ENCODE results near the gene ZBTB7C.
"Not testable (repeated sequence)": the region's sequence is repeated elsewhere in the genome, so short reads cannot be mapped to it uniquely, and the experiment has no call there.

ZBTB7C gene

GRCh38 chr18:48303883-48304282 is 105.3 kb downstream of the ZBTB7C start:
- DNase-seq (ENCODE audit: low read depth in 1 of 2, low spot score in 1 of 2) = no peak

- DNase-seq (ENCODE audit: low read depth in 1 of 2, low spot score in 1 of 2) = no peak
Measured at GRCh38 chr18:48302736-48303135, 106.4 kb downstream of the ZBTB7C start.

GRCh38 chr18:48300463-48300961 is 108.7 kb downstream of the ZBTB7C start:
- DNase-seq (ENCODE audit: low read depth in 1 of 2, low spot score in 1 of 2) = no peak

- DNase-seq (ENCODE audit: low read depth in 1 of 2, low spot score in 1 of 2) = no peak
Measured at GRCh38 chr18:48297139-48297538, 112.0 kb downstream of the ZBTB7C start.

GRCh38 chr18:48296581-48296980 is 112.6 kb downstream of the ZBTB7C start:
- no peak for DNase-seq (ENCODE audit: low read depth in 1 of 2, low spot score in 1 of 2)

GRCh38 chr18:48295586-48296311 is 113.4 kb downstream of the ZBTB7C start:
- no peak for DNase-seq (ENCODE audit: low read depth in 1 of 2, low spot score in 1 of 2)

- no peak for DNase-seq (ENCODE audit: low read depth in 1 of 2, low spot score in 1 of 2)
Measured at GRCh38 chr18:48294899-48295585, 114.1 kb downstream of the ZBTB7C start.

GRCh38 chr18:48293954-48294898 is 115.0 kb downstream of the ZBTB7C start:
- DNase-seq (ENCODE audit: low read depth in 1 of 2, low spot score in 1 of 2) = no peak

GRCh38 chr18:48292782-48293424 is 116.3 kb downstream of the ZBTB7C start:
- no peak for DNase-seq (ENCODE audit: low read depth in 1 of 2, low spot score in 1 of 2)

GRCh38 chr18:48292229-48292628 is 117.0 kb downstream of the ZBTB7C start:
- no peak for DNase-seq (ENCODE audit: low read depth in 1 of 2, low spot score in 1 of 2)

- DNase-seq (ENCODE audit: low read depth in 1 of 2, low spot score in 1 of 2) = no peak
Measured at GRCh38 chr18:48290162-48290926, 118.8 kb downstream of the ZBTB7C start.

GRCh38 chr18:48284743-48285142 is 124.4 kb downstream of the ZBTB7C start:
- no peak for DNase-seq (ENCODE audit: low read depth in 1 of 2, low spot score in 1 of 2)

- DNase-seq (ENCODE audit: low read depth in 1 of 2, low spot score in 1 of 2) = not testable (repeated sequence)
Measured at GRCh38 chr18:48284011-48284410, 125.2 kb downstream of the ZBTB7C start.

GRCh38 chr18:48281460-48281859 is 127.7 kb downstream of the ZBTB7C start:
- DNase-seq (ENCODE audit: low read depth in 1 of 2, low spot score in 1 of 2) = not testable (repeated sequence)

GRCh38 chr18:48279312-48279711 is 129.9 kb downstream of the ZBTB7C start:
- no peak for DNase-seq (ENCODE audit: low read depth in 1 of 2, low spot score in 1 of 2)

- no peak for DNase-seq (ENCODE audit: low read depth in 1 of 2, low spot score in 1 of 2)
Measured at GRCh38 chr18:48278081-48278480, 131.1 kb downstream of the ZBTB7C start.

- no peak for DNase-seq (ENCODE audit: low read depth in 1 of 2, low spot score in 1 of 2)
Measured at GRCh38 chr18:48274301-48274700, 134.9 kb downstream of the ZBTB7C start.

GRCh38 chr18:48270929-48271328 is 138.3 kb downstream of the ZBTB7C start:
- no peak for DNase-seq (ENCODE audit: low read depth in 1 of 2, low spot score in 1 of 2)

GRCh38 chr18:48265328-48265727 is 143.9 kb downstream of the ZBTB7C start:
- DNase-seq (ENCODE audit: low read depth in 1 of 2, low spot score in 1 of 2) = no peak

All from activated T-helper 1 cell treated with anti-CD3 and anti-CD28 coated beads, Interleukin-2, amount 50 U/mL, for 16 hours (primary cell).